CD4-positive, alpha-beta T cell treated with Interleukin-12 subunit alpha and Interleukin-12 subunit beta, for 1 hour (primary cell): Measurements from ENCODE around the gene ATRIP.

Experiments used
- DNase-seq: peaks from one replicate; pipeline ENCODE4 v3.0.0-alpha.2; 2020

Gene ATRIP

GRCh38 chr3:48410205-48411040 lies 36.1 kb upstream of the ATRIP start:
- no peak for DNase-seq

GRCh38 chr3:48411041-48411588 lies 35.4 kb upstream of the ATRIP start:
- DNase-seq, result no peak

- no peak for DNase-seq
Observed at GRCh38 chr3:48411606-48412374, 34.7 kb upstream of the ATRIP start.

GRCh38 chr3:48412375-48413001 lies 34.0 kb upstream of the ATRIP start:
- no peak for DNase-seq

- no peak for DNase-seq
Observed at GRCh38 chr3:48413086-48413485, 33.5 kb upstream of the ATRIP start.

- DNase-seq, result no peak
Observed at GRCh38 chr3:48413611-48414010, 32.9 kb upstream of the ATRIP start.

- DNase-seq, result no peak
Observed at GRCh38 chr3:48414376-48415250, 31.9 kb upstream of the ATRIP start.

- DNase-seq, result no peak
Observed at GRCh38 chr3:48415251-48415953, 31.1 kb upstream of the ATRIP start.

GRCh38 chr3:48416091-48416505 lies 30.4 kb upstream of the ATRIP start:
- no peak for DNase-seq

- no peak for DNase-seq
Observed at GRCh38 chr3:48416546-48416945, 30.0 kb upstream of the ATRIP start.

GRCh38 chr3:48417529-48418108 lies 28.9 kb upstream of the ATRIP start:
- no peak for DNase-seq

GRCh38 chr3:48418140-48418539 lies 28.4 kb upstream of the ATRIP start:
- no peak for DNase-seq

GRCh38 chr3:48418651-48419050 lies 27.9 kb upstream of the ATRIP start:
- DNase-seq, result no peak

- DNase-seq, result no peak
Observed at GRCh38 chr3:48419149-48419548, 27.4 kb upstream of the ATRIP start.

- no peak for DNase-seq
Observed at GRCh38 chr3:48419597-48419996, 26.9 kb upstream of the ATRIP start.

GRCh38 chr3:48420561-48420960 lies 26.0 kb upstream of the ATRIP start:
- no peak for DNase-seq

- DNase-seq, result no peak
Observed at GRCh38 chr3:48422272-48422671, 24.3 kb upstream of the ATRIP start.

- DNase-seq, result no peak
Observed at GRCh38 chr3:48422681-48423080, 23.9 kb upstream of the ATRIP start.

- DNase-seq, result no peak
Observed at GRCh38 chr3:48423241-48423882, 23.2 kb upstream of the ATRIP start.

- DNase-seq, result no peak
Observed at GRCh38 chr3:48423883-48424695, 22.4 kb upstream of the ATRIP start.
